A549 (cell line): Measurements from ENCODE around the gene MORF4L1.

ENCODE experiments used
- CHD2 ChIP-seq: fragments of 150-350 bp; IDR thresholded peaks from 2 replicates; pipeline ENCODE4 v1.6.1; 2014; ENCODE audit warnings: low read length; ENCODE audit not compliant: partially characterized antibody
- CHD4 ChIP-seq: fragments of 200-600 bp; sonication (generic); IDR thresholded peaks from 2 replicates; pipeline ENCODE4 v1.6.1; 2016; ENCODE audit warnings: antibody characterized with exemption, mild to moderate bottlenecking, borderline replicate concordance
- CTCF ChIP-seq: fragments of >200 bp; sonication (Bioruptor Twin); formaldehyde crosslinking; IDR thresholded peaks from 3 replicates; pipeline ENCODE4 v1.5.1; 2016
- EP300 ChIP-seq, 2 experiments: fragments of >200 bp; sonication (Bioruptor Twin); formaldehyde crosslinking; IDR thresholded peaks; 2 replicates in 1 of 2; 3 replicates in 1 of 2; pipeline ENCODE4 v1.6.1; 2016 to 2017
- KDM1A ChIP-seq: fragments of 200-600 bp; sonication (generic); IDR thresholded peaks from 2 replicates; pipeline ENCODE4 v1.6.1; 2016; ENCODE audit warnings: low read depth, mild to moderate bottlenecking
- MYC ChIP-seq: IDR thresholded peaks from 2 replicates; pipeline ENCODE4 v1.6.1; 2012; ENCODE audit warnings: mild to moderate bottlenecking, inconsistent platforms, low read length, improper control_type of control experiment, borderline replicate concordance
- NR3C1 ChIP-seq: fragments of >200 bp; sonication (Bioruptor Twin); formaldehyde crosslinking; IDR thresholded peaks from 3 replicates; pipeline ENCODE4 v1.6.1; 2017
- PHF8 ChIP-seq: fragments of 200-600 bp; sonication (generic); IDR thresholded peaks from 2 replicates; pipeline ENCODE4 v1.6.1; 2016; ENCODE audit warnings: low read depth, mild to moderate bottlenecking, antibody characterized with exemption, moderate library complexity, borderline replicate concordance
- RCOR1 ChIP-seq: fragments of 150-350 bp; IDR thresholded peaks from 2 replicates; pipeline ENCODE4 v1.6.1; 2014; ENCODE audit warnings: antibody characterized with exemption, low read length, low read depth
- REST ChIP-seq: fragments of 200-600 bp; sonication (generic); IDR thresholded peaks from 2 replicates; pipeline ENCODE4 v1.6.1; 2016; ENCODE audit warnings: antibody characterized with exemption, mild to moderate bottlenecking, moderate library complexity
- SMC3 ChIP-seq: fragments of >200 bp; sonication (Bioruptor Twin); formaldehyde crosslinking; IDR thresholded peaks from 3 replicates; pipeline ENCODE4 v1.6.1; 2018; ENCODE audit warnings: inconsistent platforms
- TF ChIP-seq, protein P1 (sequence below): IDR thresholded peaks from 2 replicates; pipeline ENCODE4 v1.6.1; 2012

DNA sequence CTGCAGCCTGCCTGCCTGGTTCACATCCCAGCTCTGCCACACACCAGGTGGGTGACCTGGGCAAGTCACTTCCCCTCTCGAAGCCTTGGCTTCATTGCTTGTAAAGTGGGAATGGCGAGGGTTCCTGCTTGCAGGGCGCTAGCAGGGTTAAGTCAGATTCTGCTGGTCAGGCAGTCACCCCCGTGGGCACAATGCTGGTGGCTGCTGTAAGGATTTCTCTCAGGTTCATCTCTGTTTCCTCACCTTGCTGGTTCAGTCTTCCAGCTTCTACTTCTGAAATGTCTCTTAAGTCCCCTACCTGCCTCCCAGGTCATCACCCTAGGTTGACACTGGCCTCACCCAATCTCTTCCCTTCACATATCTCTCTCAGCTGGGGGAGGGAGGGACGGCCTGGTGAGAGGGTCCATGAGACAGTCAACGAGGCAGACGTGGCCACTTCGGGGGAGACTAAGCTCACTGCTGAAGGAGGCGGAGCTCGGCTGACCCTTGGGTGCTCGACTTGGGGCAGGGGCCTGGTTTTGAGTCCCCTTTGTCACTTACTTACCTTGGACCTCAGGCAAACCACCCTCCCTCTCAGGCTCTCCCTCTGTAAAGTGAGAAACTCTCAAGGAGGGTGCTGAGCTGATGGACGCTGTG lies 60.6 kb downstream of the MORF4L1 start:
- TF ChIP-seq CHD2 (no peak), KDM1A (no peak), EP300 (IDR thresholded peaks at IDR 0.05) (no peak), CTCF (no peak), PHF8 (no peak), MYC (no peak), NR3C1 (no peak), CHD4 (no peak), RCOR1 (no peak), SMC3 (no peak), REST (no peak)
- TF ChIP-seq, protein P1, sequence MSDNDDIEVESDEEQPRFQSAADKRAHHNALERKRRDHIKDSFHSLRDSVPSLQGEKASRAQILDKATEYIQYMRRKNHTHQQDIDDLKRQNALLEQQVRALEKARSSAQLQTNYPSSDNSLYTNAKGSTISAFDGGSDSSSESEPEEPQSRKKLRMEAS, result no peak
